HepG2 (cell line): ENCODE data around the gene FAM120C. TPM values are rescaled to one million over a fixed set of nuclear protein-coding genes. Genes with fewer than 3 reads are reported as not detected.
A peak's percentile ranks its signal among the peaks of the same experiment; 100 is the strongest.

Experiments used
- ETV5 ChIP-seq: IDR thresholded peaks from 2 replicates; pipeline ENCODE4 v1.6.1; 2018; ENCODE audit warnings: missing biosample characterization, missing genetic modification reagents, inconsistent platforms, borderline replicate concordance
- FOXA3 ChIP-seq: IDR thresholded peaks from 2 replicates; pipeline ENCODE4 v1.6.1; 2016; ENCODE audit warnings: missing genetic modification reagents, missing compliant biosample characterization
- GMEB1 ChIP-seq: sonication (generic); formaldehyde crosslinking; IDR thresholded peaks from 2 replicates; pipeline ENCODE4 v1.5.1; 2020; ENCODE audit warnings: missing genetic modification reagents, mild to moderate bottlenecking, borderline replicate concordance
- HDAC6 ChIP-seq: fragments of 200-600 bp; sonication (generic); IDR thresholded peaks from 2 replicates; pipeline ENCODE4 v1.7.0; 2017; ENCODE audit warnings: mild to moderate bottlenecking, antibody characterized with exemption, low read length, low read depth
- PHB2 ChIP-seq: fragments of 450-650 bp; IDR thresholded peaks from 2 replicates; pipeline ENCODE4 v1.6.1; 2018; ENCODE audit not compliant: partially characterized antibody
- TAF1 ChIP-seq: sonication (generic); formaldehyde crosslinking; IDR thresholded peaks from 2 replicates; pipeline ENCODE4 v1.4.0; 2020; ENCODE audit warnings: missing genetic modification reagents
- TGIF2 ChIP-seq: IDR thresholded peaks from 2 replicates; pipeline ENCODE4 v1.6.1; 2016; ENCODE audit warnings: control low read depth, missing compliant biosample characterization
- THAP7 ChIP-seq: sonication (generic); formaldehyde crosslinking; IDR thresholded peaks from 2 replicates; pipeline ENCODE4 v1.8.1; 2023; ENCODE audit warnings: mild to moderate bottlenecking, missing genetic modification reagents
- YY1 ChIP-seq: IDR thresholded peaks from 2 replicates; pipeline ENCODE4 v1.6.1; 2011; ENCODE audit warnings: low read length, low read depth, moderate library complexity, mild to moderate bottlenecking; ENCODE audit not compliant: insufficient read depth, insufficient replicate concordance
- ZNF326 ChIP-seq: sonication (generic); formaldehyde crosslinking; IDR thresholded peaks from 2 replicates; pipeline ENCODE4 v1.4.0; 2020; ENCODE audit warnings: missing genetic modification reagents, borderline replicate concordance
- ZNF329 ChIP-seq: sonication (generic); formaldehyde crosslinking; IDR thresholded peaks from 2 replicates; pipeline ENCODE4 v1.9.0; 2021; ENCODE audit warnings: low read depth, mild to moderate bottlenecking, missing genetic modification reagents
- ZNF609 ChIP-seq: sonication (generic); formaldehyde crosslinking; IDR thresholded peaks from 2 replicates; pipeline ENCODE4 v1.4.0; 2020; ENCODE audit warnings: mild to moderate bottlenecking, missing genetic modification reagents, borderline replicate concordance
- ZNF879 ChIP-seq: sonication (generic); formaldehyde crosslinking; IDR thresholded peaks from 2 replicates; pipeline ENCODE4 v1.8.1; 2023; ENCODE audit warnings: missing genetic modification reagents
- polyA plus RNA-seq, 8 experiments: library from polyadenylated mRNA; depleted of rRNA in 3 of 8; stranded (reverse) in 7 of 8; unstranded in 1 of 8; fragments of >200 nt; fragmentation: Illumina TruSeq in 4 of 8; extraction: Trizol in 4 of 8; gene quantifications; 2 replicates each; pipeline versions ENCODE4 v1.2.1 to v1.2.3, GENCODE V29; 2011 to 2016; ENCODE audit warnings: low read depth in 4 of 8, missing spikeins in 1 of 8, mixed read lengths in 1 of 8; ENCODE audit not compliant: insufficient read depth in 1 of 8
- total RNA-seq, 5 experiments: library from RNA; depleted of rRNA; stranded (reverse); fragments of >200 nt; fragmentation: Illumina TruSeq; extraction: Trizol; gene quantifications; 2 replicates each; pipeline ENCODE4 v1.2.3, GENCODE V29; 2016; ENCODE audit warnings: low read depth in 1 of 5
- TF ChIP-seq, protein P1 (sequence below): sonication (generic); formaldehyde crosslinking; IDR thresholded peaks from 2 replicates; pipeline ENCODE4 v1.5.1; 2020; ENCODE audit warnings: missing genetic modification reagents, mild to moderate bottlenecking, borderline replicate concordance
- TF ChIP-seq, protein P2 (sequence below): sonication (generic); formaldehyde crosslinking; IDR thresholded peaks from 2 replicates; pipeline ENCODE4 v1.8.1; 2023; ENCODE audit warnings: mild to moderate bottlenecking, missing genetic modification reagents, borderline replicate concordance

Gene FAM120C
- total and polyA plus RNA-seq, 2 of the 13 experiments (the other 11 are each of a cell fraction or from before 2014, with no cell fraction given), result 4.6 to 7.4 TPM

- no peak for TF ChIP-seq ZNF326 (CRISPR knock-in tag)
- no peak for TF ChIP-seq HDAC6
- TF ChIP-seq FOXA3, result 0 out of 2 replicates have a peak, but pooled peaks have one; percentile 5
- TF ChIP-seq, protein P1, sequence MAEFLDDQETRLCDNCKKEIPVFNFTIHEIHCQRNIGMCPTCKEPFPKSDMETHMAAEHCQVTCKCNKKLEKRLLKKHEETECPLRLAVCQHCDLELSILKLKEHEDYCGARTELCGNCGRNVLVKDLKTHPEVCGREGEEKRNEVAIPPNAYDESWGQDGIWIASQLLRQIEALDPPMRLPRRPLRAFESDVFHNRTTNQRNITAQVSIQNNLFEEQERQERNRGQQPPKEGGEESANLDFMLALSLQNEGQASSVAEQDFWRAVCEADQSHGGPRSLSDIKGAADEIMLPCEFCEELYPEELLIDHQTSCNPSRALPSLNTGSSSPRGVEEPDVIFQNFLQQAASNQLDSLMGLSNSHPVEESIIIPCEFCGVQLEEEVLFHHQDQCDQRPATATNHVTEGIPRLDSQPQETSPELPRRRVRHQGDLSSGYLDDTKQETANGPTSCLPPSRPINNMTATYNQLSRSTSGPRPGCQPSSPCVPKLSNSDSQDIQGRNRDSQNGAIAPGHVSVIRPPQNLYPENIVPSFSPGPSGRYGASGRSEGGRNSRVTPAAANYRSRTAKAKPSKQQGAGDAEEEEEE (CRISPR knock-in tag), result no peak
- peak; percentile 99 for TF ChIP-seq THAP7 (CRISPR knock-in tag)
- TF ChIP-seq PHB2, result no peak
- no peak for TF ChIP-seq ETV5 (CRISPR knock-in tag)
- TF ChIP-seq ZNF609 (CRISPR knock-in tag), result no peak
- TF ChIP-seq TGIF2 (CRISPR knock-in tag), result no peak
- TF ChIP-seq ZNF879 (CRISPR knock-in tag), result no peak
- TF ChIP-seq YY1, result peak; percentile 95
- peak; percentile 68 for TF ChIP-seq TAF1
- TF ChIP-seq, protein P2, sequence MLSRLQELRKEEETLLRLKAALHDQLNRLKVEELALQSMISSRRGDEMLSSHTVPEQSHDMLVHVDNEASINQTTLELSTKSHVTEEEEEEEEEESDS, result no peak
- TF ChIP-seq GMEB1 (CRISPR knock-in tag), result 0 out of 2 replicates have a peak, but pooled peaks have one; percentile 32
- no peak for TF ChIP-seq ZNF329
Observed at GRCh38 chrX:54044126-54044876, 138.8 kb downstream of the FAM120C start, which contains the start of gene PHF8 (continued).
